Activated naive CD8-positive, alpha-beta T cell treated with anti-CD3 and anti-CD28 coated beads, Interleukin-2, amount 50 U/mL, for 16 hours (primary cell): Measurements from ENCODE around the gene SLC27A3.

Experiments
- DNase-seq: peaks from one replicate; pipeline ENCODE4 v3.0.0-alpha.2; 2020; ENCODE audit warnings: low read depth, low spot score

The SLC27A3 gene

DNA sequence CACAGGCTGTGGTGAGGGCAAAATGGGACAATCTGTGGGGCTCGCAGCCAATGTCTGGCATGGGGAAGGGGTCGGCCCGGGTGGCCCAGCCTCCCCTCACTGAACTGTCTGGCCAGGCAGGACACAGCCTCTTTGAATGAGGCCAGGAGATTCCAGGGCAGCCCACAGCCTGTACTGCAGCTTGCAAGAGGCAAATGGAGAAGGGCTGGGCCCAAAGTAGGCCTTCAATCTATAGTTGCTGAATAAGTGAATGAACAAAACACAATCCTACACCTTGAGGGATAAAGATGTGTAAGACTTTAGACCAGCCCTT, 23.2 kb downstream of the SLC27A3 start:
- DNase-seq = no peak

DNA sequence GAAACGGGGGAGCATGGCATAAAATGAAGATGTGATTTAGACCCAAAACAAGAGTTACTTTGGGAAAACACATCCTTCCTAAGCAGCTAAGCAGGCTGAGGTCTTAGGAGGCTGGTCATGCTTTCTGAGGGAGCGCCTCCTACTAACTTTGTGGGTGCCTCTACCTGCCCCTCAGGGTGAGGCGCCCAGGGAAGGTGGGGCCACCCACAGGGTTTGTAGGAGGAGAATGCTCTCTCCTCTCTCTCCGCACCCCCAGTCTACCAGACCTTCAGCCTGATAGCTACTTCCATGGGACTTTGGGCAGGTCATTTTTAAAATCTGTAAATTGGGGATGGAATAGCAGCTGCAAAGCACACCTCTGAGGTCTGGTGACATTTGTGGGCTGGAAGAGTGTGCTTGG, 23.8 kb downstream of the SLC27A3 start:
- no peak for DNase-seq

DNA sequence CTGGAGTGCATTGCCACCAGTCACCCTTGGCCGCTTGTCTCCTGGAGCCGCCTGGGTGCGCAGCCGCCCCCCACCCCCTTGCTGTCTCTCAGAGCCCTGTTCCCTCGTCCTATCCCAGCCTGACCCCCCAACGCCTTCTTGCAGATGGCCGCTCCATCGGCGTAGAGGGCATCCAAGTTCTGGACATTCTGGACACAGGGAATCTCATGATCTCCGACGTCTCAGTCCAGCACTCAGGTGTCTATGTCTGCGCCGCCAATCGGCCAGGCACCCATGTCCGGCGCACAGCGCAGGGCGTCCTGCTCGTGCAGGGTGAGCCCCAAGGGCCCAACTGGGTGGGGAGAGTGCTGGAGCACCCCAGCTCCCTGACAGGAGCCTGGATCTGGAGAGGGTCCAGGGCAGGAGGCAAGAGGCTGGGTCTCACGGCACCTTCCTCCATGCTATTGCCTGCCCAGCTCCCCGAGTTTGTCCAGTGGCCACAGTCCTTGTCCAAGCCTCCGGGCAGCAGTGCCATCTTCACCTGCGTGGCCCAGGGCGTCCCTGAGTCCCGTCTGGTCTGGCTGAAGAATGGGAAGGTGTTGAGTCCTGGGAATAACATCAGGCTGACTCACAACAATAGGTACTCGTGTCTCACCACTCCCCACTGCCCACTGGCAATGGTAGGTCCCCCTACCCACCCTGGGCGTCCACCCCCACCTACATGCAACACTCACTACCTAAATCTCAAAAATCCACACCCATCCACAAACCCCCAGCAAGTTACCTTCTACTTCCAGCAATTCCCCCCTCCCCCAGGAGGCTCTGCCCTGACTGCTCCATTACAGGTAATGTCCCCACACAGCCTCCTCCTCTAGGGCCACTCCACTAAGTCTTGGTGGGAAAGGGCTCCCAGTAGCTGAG, 24.6 kb downstream of the SLC27A3 start:
- DNase-seq = no peak

GRCh38 chr1:153800516-153800915, 25.3 kb downstream of the SLC27A3 start:
- no peak for DNase-seq

DNA sequence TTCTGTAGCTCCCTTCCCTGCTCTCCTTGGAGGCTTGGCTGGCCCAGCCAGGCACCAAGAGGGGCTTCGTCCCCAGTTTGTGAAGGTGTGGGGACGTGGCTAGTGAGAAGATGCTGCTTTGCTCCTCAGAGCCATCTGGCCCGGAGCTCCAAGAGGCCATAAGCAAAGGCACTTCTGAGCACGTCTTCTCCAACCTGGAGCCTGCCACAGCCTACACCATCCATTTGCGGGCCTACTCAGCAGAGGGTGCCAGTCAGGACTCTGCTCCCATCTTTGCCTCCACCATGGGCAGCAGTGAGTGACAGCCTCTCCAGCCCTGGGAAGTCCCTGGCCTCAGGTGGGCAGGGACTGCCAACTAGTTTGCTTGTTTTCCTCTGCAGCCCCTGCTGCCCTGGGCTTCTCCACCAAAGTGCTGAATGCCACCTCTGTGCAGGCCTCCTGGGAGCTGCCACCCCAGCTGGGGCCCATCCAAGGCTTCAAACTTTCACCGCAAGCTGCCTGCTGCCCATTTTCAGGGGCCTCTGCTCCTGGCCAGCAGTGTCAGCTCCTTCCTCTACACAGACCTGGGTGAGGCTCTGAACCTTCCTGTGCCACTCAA, 25.9 kb downstream of the SLC27A3 start:
- no peak for DNase-seq

- no peak for DNase-seq
These were observed 26.8 kb downstream of the SLC27A3 start for GRCh38 chr1:153801786-153802697.

DNA sequence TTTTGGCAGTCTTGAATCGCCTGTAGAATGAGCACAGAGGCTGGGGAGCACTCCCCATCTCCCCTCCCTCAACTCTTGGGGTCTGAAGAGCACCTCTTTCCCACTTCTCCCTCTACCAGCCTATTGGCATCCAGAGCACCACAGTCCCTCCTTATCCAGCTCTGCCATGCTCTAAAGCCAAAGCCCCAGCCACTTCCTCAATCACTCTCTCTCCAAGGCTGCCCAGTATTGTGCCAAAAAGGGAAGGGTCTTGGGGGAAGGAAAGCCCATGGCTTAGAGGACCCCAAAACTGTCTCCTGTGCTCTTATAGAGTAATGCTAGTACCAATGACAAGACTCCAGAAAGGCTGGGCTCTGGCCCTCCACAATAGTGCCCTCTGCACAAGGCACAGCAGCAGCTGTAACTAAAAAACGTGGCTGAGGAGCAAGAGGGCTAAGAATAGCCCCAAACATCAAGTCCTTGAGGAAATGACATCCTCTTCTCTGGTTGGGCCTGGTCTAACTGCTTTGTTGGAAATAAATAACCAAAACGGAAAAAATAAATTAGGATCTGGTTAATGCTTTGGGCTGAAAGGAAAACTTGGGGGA, 28.4 kb downstream of the SLC27A3 start:
- DNase-seq = no peak

DNA sequence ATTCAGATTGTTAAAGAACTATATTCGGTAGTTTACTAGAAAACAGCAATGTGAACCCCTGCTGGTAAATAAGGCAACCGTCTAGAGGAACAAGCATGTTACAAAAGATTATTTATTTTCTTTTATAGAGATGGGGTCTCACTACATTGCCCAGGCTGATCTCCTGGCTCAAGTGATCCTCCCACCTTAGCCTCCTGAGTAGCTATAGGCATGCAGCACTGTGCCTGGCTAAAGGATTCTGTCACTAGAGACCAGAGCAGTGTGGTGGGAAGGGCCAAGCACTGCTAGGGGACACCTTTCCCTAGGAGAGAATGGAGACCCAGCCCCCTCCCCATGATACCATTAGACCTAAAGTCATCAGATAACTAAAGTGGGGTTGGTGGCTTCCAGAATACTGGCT, 28.9 kb downstream of the SLC27A3 start:
- DNase-seq = no peak

DNA sequence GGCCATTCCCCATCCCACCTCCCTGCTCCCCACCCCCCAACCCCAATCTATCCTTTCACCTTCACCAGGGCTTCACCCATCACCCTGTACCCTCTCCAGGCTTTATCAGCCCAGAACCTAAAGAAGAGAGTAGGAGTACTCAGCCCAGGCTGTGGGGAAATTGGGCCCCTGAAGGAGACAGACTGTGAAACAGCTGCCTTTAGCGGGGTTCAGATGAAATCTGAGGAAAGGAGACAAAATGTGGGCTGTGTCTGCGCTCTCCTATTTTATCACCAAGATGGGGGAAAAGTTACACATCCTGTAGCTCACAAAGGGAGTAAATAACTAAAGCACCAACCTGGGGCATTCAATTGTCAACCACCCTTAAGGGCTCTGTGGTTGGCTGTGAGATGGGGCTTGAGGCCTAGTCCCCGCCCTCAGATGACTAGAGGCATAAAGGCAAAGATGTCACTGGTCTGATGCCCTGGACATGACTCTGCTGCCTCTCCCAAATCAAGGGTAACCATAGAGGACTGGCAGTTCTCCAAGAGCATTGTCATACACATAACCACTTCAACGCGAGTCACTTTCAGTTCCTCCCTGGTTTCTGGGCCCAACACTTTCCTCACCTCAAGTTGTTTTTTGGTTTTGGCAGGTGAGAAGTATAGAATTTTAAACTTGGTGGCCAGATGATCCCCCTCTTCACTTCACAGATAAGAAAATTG, 30.0 kb downstream of the SLC27A3 start:
- DNase-seq = peak; percentile 55

- no peak for DNase-seq
These were observed 30.9 kb downstream of the SLC27A3 start for GRCh38 chr1:153805886-153806719.

DNA sequence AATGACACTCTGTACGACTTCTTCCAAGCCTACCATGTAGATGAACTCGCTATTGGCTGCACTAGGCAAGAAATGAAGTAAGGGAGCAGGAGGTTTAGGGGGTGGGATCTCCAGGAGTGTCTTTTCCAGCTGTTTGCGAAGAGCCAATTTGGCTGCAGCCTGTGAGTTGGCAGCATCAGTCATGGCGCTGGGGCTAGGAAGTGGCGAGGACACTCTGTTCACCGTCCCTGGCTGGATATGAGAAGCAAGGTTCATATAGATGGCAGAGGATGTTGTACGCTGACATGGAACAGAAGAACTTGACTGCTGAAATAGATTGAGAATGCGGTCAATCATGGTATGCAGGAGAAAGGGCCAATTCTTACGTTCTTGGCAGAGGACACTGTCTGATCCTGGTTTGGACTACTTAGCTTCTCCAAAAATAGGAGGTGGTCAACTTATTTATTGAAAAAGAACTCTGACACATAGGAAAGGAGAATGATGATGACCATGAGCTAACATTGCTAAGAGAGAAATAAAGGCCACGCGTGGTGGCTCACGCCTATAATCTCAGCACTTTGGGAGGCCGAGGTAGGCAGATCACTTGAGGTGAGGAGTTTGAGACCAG, 41.2 kb downstream of the SLC27A3 start:
- no peak for DNase-seq

GRCh38 chr1:153818876-153819275, 43.7 kb downstream of the SLC27A3 start:
- DNase-seq = no peak

- DNase-seq = no peak
These were observed 52.2 kb downstream of the SLC27A3 start for GRCh38 chr1:153827168-153827964.
